ENCODE results near the gene FGF18.

GRCh38 chr5:171388816-171389168, 30.7 kb upstream of the FGF18 start:
- TF ChIP-seq, protein P1, sequence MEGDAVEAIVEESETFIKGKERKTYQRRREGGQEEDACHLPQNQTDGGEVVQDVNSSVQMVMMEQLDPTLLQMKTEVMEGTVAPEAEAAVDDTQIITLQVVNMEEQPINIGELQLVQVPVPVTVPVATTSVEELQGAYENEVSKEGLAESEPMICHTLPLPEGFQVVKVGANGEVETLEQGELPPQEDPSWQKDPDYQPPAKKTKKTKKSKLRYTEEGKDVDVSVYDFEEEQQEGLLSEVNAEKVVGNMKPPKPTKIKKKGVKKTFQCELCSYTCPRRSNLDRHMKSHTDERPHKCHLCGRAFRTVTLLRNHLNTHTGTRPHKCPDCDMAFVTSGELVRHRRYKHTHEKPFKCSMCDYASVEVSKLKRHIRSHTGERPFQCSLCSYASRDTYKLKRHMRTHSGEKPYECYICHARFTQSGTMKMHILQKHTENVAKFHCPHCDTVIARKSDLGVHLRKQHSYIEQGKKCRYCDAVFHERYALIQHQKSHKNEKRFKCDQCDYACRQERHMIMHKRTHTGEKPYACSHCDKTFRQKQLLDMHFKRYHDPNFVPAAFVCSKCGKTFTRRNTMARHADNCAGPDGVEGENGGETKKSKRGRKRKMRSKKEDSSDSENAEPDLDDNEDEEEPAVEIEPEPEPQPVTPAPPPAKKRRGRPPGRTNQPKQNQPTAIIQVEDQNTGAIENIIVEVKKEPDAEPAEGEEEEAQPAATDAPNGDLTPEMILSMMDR (IDR thresholded peaks at IDR 0.05), result no peak
- TF ChIP-seq POLR2A (IDR thresholded peaks at IDR 0.05), result no peak
